HG03159 (cell line): ENCODE data around the gene LYPD1.

Source experiments
- ATAC-seq: cut with Tn5 transposase; IDR thresholded peaks from one replicate; pipeline ENCODE4 v1.9.1; 2021; ENCODE audit warnings: mild to moderate bottlenecking, moderate library complexity; ENCODE audit not compliant: unreplicated experiment

Gene LYPD1

DNA sequence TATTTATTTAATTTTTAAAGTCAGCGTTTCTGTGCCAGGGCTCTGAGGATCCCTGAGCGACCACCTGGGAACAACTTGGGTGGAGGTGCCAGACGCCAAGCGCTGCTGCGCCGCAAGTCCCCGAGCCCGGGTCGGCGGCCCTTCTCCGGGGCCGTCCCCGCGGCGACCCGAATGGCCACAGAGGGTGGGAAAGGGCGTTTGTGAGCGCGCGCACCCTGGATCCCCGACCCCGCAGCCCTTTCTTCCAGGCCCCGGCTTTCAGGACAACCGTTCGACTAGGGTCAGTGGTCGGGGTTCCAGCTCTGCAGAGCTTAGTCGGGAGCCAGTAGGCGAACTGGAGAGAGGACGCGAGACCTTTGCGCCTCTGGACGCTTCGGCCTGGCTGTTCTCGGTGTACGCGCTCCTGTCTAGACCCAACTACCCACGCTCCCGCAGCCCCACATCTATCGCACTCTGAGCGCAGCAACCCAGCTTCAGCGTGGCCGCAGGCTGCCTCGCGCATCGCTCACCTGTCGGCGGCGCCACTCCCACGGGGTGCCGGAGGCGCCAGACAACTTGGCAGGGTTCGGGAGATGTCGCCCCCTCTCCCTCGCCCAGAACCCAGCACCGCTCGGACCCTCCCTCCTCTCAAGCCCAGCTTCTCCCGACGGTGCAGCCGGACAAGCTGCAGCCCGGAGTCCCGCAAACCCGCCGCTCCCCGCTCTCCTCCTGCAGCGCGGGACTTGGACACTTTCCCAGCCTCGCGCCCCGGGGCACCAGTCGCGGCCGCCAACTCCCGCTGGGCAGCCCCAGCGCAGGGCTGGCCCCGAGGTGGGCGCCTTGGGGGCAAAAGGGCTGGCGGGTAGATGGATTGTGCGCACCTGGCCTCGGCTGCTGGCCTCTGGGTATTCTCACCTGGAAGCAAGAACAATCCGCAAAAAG is 758 bp downstream of the LYPD1 start:
- no peak for ATAC-seq

GRCh38 chr2:132668189-132668823 is 1.7 kb downstream of the LYPD1 start:
- ATAC-seq = no peak

- ATAC-seq = no peak
Observed at GRCh38 chr2:132667706-132668105, 2.3 kb downstream of the LYPD1 start.

GRCh38 chr2:132665401-132666140 is 4.4 kb downstream of the LYPD1 start:
- no peak for ATAC-seq

GRCh38 chr2:132664096-132664495 is 5.9 kb downstream of the LYPD1 start:
- ATAC-seq = no peak

DNA sequence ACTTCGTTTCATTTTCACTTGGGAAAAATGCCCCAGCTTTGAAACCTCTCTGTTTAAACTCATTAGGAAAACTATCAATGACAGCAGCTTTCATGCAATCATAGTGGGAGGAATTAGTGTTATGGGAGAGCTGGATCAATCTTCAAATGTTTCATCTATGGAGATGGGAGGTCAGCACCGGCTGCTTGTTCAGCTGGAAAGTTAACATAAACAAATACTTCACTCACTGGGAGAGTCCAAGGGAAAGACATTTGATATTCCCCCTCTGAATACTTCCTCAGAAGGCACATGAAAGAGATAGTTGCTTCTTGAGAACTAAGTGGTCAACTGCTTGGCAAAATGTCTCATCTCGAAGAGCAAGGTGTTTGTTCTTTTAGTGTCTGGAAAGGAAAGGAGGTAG is 7.3 kb downstream of the LYPD1 start:
- no peak for ATAC-seq

- ATAC-seq = no peak
Observed at GRCh38 chr2:132659331-132659730, 10.7 kb downstream of the LYPD1 start.

GRCh38 chr2:132656266-132656975 is 13.6 kb downstream of the LYPD1 start:
- ATAC-seq = no peak

DNA sequence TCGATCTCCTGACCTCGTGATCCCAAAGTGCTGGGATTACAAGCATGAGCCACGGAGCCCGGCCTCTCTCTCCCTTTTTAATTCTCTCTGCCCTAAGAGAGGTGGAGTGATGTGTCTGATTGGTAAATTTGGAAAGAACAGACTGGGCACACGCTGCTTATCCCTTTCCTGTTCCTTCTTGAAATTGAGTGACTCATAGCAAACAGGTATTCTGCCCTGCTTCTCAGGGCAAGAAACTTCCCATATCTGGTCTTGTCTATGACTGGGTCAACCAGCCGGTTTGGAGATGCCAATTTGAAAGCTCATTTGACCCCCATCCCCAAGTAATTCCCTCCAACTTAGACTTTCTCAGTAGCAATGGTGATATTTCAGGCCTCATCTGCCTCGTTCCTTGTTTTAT is 15.0 kb downstream of the LYPD1 start:
- no peak for ATAC-seq

- ATAC-seq = no peak
Observed at GRCh38 chr2:132654335-132654734, 15.7 kb downstream of the LYPD1 start.

- no peak for ATAC-seq
Observed at GRCh38 chr2:132652474-132652873, 17.5 kb downstream of the LYPD1 start.

- no peak for ATAC-seq
Observed at GRCh38 chr2:132651115-132652045, 18.6 kb downstream of the LYPD1 start.

- no peak for ATAC-seq
Observed at GRCh38 chr2:132646540-132647108, 23.4 kb downstream of the LYPD1 start.

- ATAC-seq = no peak
Observed at GRCh38 chr2:132645722-132646539, 24.1 kb downstream of the LYPD1 start.

GRCh38 chr2:132645176-132645575 is 24.8 kb downstream of the LYPD1 start:
- ATAC-seq = no peak

DNA sequence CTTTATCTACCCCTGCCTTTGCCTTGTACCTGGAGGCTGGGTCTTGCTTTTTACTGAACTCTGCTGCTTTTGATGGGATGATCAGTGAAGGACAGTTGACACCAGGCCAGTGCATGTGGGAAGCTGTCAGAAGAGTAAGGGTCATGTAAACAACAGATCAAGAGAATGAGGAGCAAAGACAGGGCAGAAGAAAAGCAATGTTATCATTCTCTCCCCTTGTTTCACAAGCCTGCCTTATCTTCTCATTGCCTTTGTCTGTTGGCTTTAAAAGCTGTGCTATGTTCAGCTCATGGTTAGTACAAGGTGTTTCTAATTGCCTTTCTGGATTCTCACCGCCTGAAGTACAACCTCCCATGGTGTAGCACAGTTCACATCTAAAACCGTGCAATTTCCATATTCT is 27.6 kb downstream of the LYPD1 start:
- ATAC-seq = no peak

GRCh38 chr2:132641819-132642218 is 28.2 kb downstream of the LYPD1 start:
- ATAC-seq = no peak

- no peak for ATAC-seq
Observed at GRCh38 chr2:132640116-132640515, 29.9 kb downstream of the LYPD1 start.
